K562 (cell line): ENCODE results near the gene PSMD8. TPM values are rescaled to one million over a fixed set of nuclear protein-coding genes. Genes with fewer than 3 reads are reported as not detected.

Source experiments
- BHLHE40 ChIP-seq: IDR thresholded peaks from 2 replicates; pipeline ENCODE4 v1.6.1; 2011; ENCODE audit warnings: low read length, improper control_type of control experiment
- HMGXB4 ChIP-seq: sonication (generic); formaldehyde crosslinking; IDR thresholded peaks from 2 replicates; pipeline ENCODE4 v1.8.1; 2023; ENCODE audit warnings: mild to moderate bottlenecking, missing genetic modification reagents
- MGA ChIP-seq: fragments of 450-650 bp; IDR thresholded peaks from 2 replicates; pipeline ENCODE4 v1.6.1; 2016; ENCODE audit warnings: mild to moderate bottlenecking, moderate library complexity
- STAT5B ChIP-seq: fragments of 250-450 bp; sonication (Bioruptor Pico); IDR thresholded peaks from 2 replicates; pipeline ENCODE4 v1.8.0; 2021; ENCODE audit warnings: mild to moderate bottlenecking, inconsistent platforms
- ZBTB1 ChIP-seq: sonication (generic); formaldehyde crosslinking; IDR thresholded peaks from 2 replicates; pipeline ENCODE4 v1.8.1; 2023; ENCODE audit warnings: missing genetic modification reagents, low read depth, mild to moderate bottlenecking, borderline replicate concordance
- ZBTB17 ChIP-seq: fragments of 450-650 bp; formaldehyde crosslinking; IDR thresholded peaks from 2 replicates; pipeline ENCODE4 v1.4.0; 2020; ENCODE audit warnings: mild to moderate bottlenecking
- ZNF431 ChIP-seq: sonication (generic); formaldehyde crosslinking; IDR thresholded peaks from 2 replicates; pipeline ENCODE4 v1.8.0; 2022; ENCODE audit warnings: mild to moderate bottlenecking, missing genetic modification reagents
- polyA plus RNA-seq, 8 experiments: library from polyadenylated mRNA; depleted of rRNA in 4 of 8; stranded (reverse) in 5 of 8; unstranded in 3 of 8; fragments of >200 nt; fragmentation: Nextera tagmentation in 2 of 8; fragmentation: Illumina TruSeq in 1 of 8; extraction: Ambion mirVana in 2 of 8; extraction: Trizol in 1 of 8; gene quantifications; 2 replicates each; pipeline versions ENCODE4 v1.2.1 to v1.2.3, GENCODE V29; 2011 to 2014; ENCODE audit warnings: inconsistent platforms in 1 of 8, missing spikeins in 1 of 8
- total RNA-seq, 7 experiments: library from RNA; depleted of rRNA in 6 of 7; stranded (reverse); fragments of >200 nt in 6 of 7; fragmentation: Illumina TruSeq in 2 of 7; extraction: Trizol in 2 of 7; gene quantifications; 2 replicates each; pipeline versions ENCODE4 v1.2.1 to v1.2.3, GENCODE V29; 2011 to 2021; ENCODE audit warnings: low replicate concordance in 1 of 7

The PSMD8 gene
- total and polyA plus RNA-seq, 9 of the 15 experiments (the other 6 are each of a cell fraction or from before 2014, with no cell fraction given) = 130 to 583 (median 315) TPM

DNA sequence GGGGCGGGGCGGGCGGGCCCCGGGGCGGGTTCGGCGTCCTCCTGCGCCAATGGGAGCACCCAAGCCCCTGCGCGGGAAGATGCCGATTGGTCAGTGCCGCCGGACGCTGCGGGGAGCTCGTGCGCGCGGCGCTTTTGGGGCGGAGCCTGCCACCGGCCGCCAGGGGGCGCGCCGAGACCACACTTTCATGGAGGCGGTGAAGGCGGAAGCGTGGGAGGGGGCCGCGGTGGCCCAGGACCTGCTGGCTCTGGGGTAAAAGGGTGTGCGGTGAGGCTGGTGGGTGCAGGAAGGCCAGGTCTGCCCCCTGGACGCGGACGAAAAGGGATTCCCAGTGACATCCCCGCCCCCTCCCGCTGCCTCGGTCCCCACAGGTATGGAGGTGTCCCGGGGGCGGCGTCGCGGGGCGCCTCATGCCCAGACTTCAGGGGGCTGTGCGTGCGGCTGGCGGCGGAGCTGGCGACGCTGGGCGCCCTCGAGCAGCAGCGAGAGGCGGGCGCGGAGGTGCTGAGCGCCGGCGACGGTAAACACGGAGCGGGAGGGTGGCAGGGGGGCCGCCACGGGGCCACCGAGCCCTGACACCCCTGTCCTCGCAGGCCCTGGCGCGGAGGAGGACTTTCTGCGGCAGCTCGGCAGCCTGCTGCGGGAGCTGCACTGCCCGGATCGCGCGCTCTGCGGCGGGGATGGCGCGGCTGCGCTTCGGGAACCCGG lies 28.8 kb downstream of the PSMD8 start, which contains the start of gene FAM98C (continued):
- TF ChIP-seq ZBTB1 (CRISPR knock-in tag) (no peak; the same call in 1 of the 2 replicates), ZBTB17 (CRISPR knock-in tag) (0 out of 2 replicates have a peak, but pooled peaks have one; percentile 22), MGA (peak; percentile 80), ZNF431 (CRISPR knock-in tag) (no peak), BHLHE40 (peak; percentile 89), STAT5B (CRISPR knock-in tag) (no peak), HMGXB4 (peak; percentile 69)
